ENCODE measurements around the gene TENM4.
"Not testable (repeated sequence)": the region's sequence is repeated elsewhere in the genome, so short reads cannot be mapped to it uniquely, and the experiment has no call there.

The TENM4 gene

DNA sequence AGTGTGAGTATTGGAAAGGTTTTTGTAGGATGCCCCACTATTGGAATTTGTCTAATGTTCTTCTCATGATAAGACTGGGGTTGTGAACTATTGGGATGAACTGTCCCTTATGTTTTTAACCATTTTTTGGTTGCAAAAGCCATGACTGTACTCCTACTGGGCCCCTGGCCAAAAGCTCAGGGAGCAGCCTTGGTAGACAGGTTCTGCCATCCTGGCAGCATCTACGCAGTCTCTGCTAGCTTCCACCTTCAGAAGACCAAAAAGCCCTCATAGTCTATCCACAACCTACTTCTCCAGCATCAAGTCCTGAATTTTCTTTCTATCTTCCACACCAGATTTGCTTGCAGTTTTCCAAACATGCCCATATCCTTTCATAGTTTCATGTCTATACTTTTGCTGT lies 211.8 kb downstream of the TENM4 start:
- Mint-ChIP-seq H3K4me1 (no peaks in the 10 kb centered on the region), H3K36me3 (ENCODE audit: insufficient read depth) (no peaks in the 10 kb centered on the region), H3K27me3 (no peaks in the 10 kb centered on the region), H3K4me3 (no peak overlapping the region), H3K27ac (ENCODE audit: low read depth) (no peak overlapping the region), H3K9me3 (peaks cover 6% of the 10 kb centered on the region)
- no peak for ATAC-seq (replicated peaks; ENCODE audit: extremely low read depth, poor library complexity, severe bottlenecking)
- no peak for DNase-seq (ENCODE audit: low spot score in 2 of 2)

DNA sequence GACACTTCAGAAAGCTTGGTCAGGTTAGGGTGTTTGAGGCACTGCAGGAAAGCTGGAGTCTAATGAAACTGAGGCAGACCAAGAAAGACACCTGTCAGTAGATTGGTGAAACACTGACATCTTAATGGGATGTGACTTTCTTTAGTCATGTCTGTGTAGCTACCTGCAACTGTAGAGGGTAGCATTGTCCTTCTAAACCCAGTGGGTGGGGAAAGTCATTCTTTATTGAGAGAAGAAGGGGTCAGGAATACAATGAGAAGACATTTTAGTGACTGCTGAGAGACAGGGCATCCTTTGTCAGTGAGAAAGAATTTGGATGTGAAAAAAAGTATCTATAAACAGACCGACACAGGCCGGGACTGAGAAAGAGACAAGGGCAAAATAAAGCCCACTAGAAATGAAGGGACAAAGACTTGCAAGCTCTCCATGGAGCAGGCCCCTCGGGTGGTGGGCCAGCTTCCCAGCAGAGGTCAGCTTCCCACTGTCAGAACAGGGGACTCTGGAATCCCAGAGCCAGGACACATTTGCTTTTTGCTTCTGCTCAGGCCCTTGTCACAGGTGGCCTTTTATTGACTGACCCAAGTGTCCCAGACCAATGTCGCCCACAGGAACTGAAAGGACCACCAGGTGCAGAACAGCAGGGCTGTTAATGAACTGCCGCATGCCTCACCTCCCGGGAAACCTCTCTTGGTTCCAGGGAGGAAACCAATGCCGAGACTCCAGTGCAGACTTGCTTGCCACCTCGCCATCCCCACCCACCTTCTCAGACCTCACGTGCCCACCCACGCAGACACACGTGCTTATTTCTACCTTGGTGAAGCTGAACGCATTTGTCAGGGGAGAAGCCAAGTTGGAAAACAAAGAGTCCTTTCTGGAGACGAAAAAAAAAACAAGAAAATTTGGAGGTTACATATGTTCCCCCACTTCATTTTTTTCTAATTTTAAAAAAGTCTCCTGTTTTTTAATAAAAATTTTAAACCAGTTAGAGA lies 212.8 kb downstream of the TENM4 start:
- H3K9me3 Mint-ChIP-seq, result peaks cover 2% of the 10 kb centered on the region
- no peak overlapping the region for H3K27ac Mint-ChIP-seq (ENCODE audit: low read depth)
- no peak overlapping the region for H3K4me3 Mint-ChIP-seq
- no peaks in the 10 kb centered on the region for H3K27me3 Mint-ChIP-seq
- no peaks in the 10 kb centered on the region for H3K36me3 Mint-ChIP-seq (ENCODE audit: insufficient read depth)
- H3K4me1 Mint-ChIP-seq, result no peaks in the 10 kb centered on the region
- DNase-seq (ENCODE audit: low spot score in 2 of 2), result no peak
- no peak for ATAC-seq (replicated peaks; ENCODE audit: extremely low read depth, poor library complexity, severe bottlenecking)

- no peak overlapping the region for H3K4me3 Mint-ChIP-seq
Measured at GRCh38 chr11:79227308-79227707, 213.5 kb downstream of the TENM4 start.

GRCh38 chr11:79226126-79226525 lies 214.7 kb downstream of the TENM4 start:
- Mint-ChIP-seq H3K27me3 (no peaks in the 10 kb centered on the region), H3K36me3 (ENCODE audit: insufficient read depth) (no peaks in the 10 kb centered on the region), H3K4me1 (no peaks in the 10 kb centered on the region), H3K27ac (ENCODE audit: low read depth) (no peak overlapping the region), H3K9me3 (peaks cover 12% of the 10 kb centered on the region), H3K4me3 (no peak overlapping the region)
- no peak for DNase-seq (ENCODE audit: low spot score in 2 of 2)
- ATAC-seq (replicated peaks; ENCODE audit: extremely low read depth, poor library complexity, severe bottlenecking), result no peak

More at GRCh38 chr11:79227308-79227707, 213.5 kb downstream of the TENM4 start:
- Mint-ChIP-seq H3K27me3 (no peaks in the 10 kb centered on the region), H3K9me3 (peaks cover 6% of the 10 kb centered on the region), H3K4me1 (no peaks in the 10 kb centered on the region), H3K27ac (ENCODE audit: low read depth) (no peak overlapping the region), H3K36me3 (ENCODE audit: insufficient read depth) (no peaks in the 10 kb centered on the region)
- DNase-seq (ENCODE audit: low spot score in 2 of 2) (no peak), ATAC-seq (replicated peaks; ENCODE audit: extremely low read depth, poor library complexity, severe bottlenecking) (no peak)

GRCh38 chr11:79222163-79222562 lies 218.7 kb downstream of the TENM4 start:
- not testable (repeated sequence) for H3K36me3 Mint-ChIP-seq (ENCODE audit: insufficient read depth); H3K4me3 Mint-ChIP-seq; H3K4me1 Mint-ChIP-seq; DNase-seq (ENCODE audit: low spot score in 2 of 2); ATAC-seq (replicated peaks; ENCODE audit: extremely low read depth, poor library complexity, severe bottlenecking); H3K27me3 Mint-ChIP-seq; H3K27ac Mint-ChIP-seq (ENCODE audit: low read depth)
- H3K9me3 Mint-ChIP-seq, result peaks cover 19% of the 10 kb centered on the region

DNA sequence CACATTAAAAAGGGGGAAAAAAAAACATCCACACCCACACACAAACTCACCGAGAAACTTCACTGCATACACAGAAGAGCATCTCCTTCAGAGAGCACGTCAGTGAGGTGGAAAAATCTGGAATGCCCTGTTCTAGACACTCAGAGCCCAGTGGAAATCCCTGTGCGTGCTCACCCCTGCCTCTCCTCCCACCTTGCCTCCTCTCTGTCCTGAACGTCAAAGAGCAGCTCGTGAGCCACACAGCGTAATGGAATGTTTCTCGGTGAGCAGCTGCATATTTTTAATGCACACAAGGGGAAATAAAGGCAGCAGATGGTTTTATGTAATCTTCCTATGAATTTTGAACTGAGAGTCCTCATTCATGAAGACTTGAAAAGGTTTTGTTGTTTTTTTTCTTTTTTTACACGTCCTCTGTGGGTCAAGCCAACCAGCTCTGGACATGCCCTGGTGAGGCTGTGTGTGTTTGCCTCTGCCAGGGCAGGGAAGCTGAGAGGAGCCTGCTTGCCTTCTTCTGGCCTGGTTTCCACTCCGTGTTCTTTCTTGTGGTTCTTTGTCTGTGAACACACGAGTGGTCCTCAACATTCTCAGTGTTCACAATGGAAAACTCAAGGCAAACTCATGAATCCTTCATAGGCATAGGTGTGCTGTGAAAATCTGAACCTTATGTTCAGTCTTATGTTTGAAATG lies 219.2 kb downstream of the TENM4 start:
- H3K4me3 Mint-ChIP-seq, result no peak overlapping the region
- no peak for ATAC-seq (replicated peaks; ENCODE audit: extremely low read depth, poor library complexity, severe bottlenecking)

GRCh38 chr11:79220171-79220570 lies 220.7 kb downstream of the TENM4 start:
- ATAC-seq (replicated peaks; ENCODE audit: extremely low read depth, poor library complexity, severe bottlenecking) (no peak), DNase-seq (ENCODE audit: low spot score in 2 of 2) (no peak)
- Mint-ChIP-seq H3K9me3 (peaks cover 22% of the 10 kb centered on the region), H3K36me3 (ENCODE audit: insufficient read depth) (no peaks in the 10 kb centered on the region), H3K4me1 (no peaks in the 10 kb centered on the region), H3K27me3 (no peaks in the 10 kb centered on the region), H3K4me3 (no peak overlapping the region), H3K27ac (ENCODE audit: low read depth) (no peak overlapping the region)

More for the DNA sequence above, 219.2 kb downstream of the TENM4 start:
- no peaks in the 10 kb centered on the region for H3K27me3 Mint-ChIP-seq
- H3K27ac Mint-ChIP-seq (ENCODE audit: low read depth), result no peak overlapping the region
- H3K4me1 Mint-ChIP-seq, result no peaks in the 10 kb centered on the region
- peaks cover 19% of the 10 kb centered on the region for H3K9me3 Mint-ChIP-seq
- no peak for DNase-seq (ENCODE audit: low spot score in 2 of 2)
- no peaks in the 10 kb centered on the region for H3K36me3 Mint-ChIP-seq (ENCODE audit: insufficient read depth)

GRCh38 chr11:79219186-79220045 lies 221.4 kb downstream of the TENM4 start:
- no peaks in the 10 kb centered on the region for H3K4me1 Mint-ChIP-seq

GRCh38 chr11:79212741-79213190 lies 228.1 kb downstream of the TENM4 start:
- Mint-ChIP-seq H3K27me3 (no peaks in the 10 kb centered on the region), H3K4me3 (no peak overlapping the region), H3K9me3 (peaks cover 6% of the 10 kb centered on the region), H3K4me1 (no peaks in the 10 kb centered on the region), H3K36me3 (ENCODE audit: insufficient read depth) (no peaks in the 10 kb centered on the region), H3K27ac (ENCODE audit: low read depth) (no peak overlapping the region)
- DNase-seq (ENCODE audit: low spot score in 2 of 2) (no peak), ATAC-seq (replicated peaks; ENCODE audit: extremely low read depth, poor library complexity, severe bottlenecking) (no peak)

More at GRCh38 chr11:79219186-79220045, 221.4 kb downstream of the TENM4 start:
- Mint-ChIP-seq H3K36me3 (ENCODE audit: insufficient read depth) (no peaks in the 10 kb centered on the region), H3K27ac (ENCODE audit: low read depth) (no peak overlapping the region), H3K9me3 (peaks cover 25% of the 10 kb centered on the region), H3K4me3 (no peak overlapping the region), H3K27me3 (no peaks in the 10 kb centered on the region)
- no peak for DNase-seq (ENCODE audit: low spot score in 2 of 2)
- no peak for ATAC-seq (replicated peaks; ENCODE audit: extremely low read depth, poor library complexity, severe bottlenecking)

- Mint-ChIP-seq H3K9me3 (no peaks in the 10 kb centered on the region), H3K36me3 (ENCODE audit: insufficient read depth) (no peaks in the 10 kb centered on the region), H3K4me3 (no peak overlapping the region), H3K4me1 (no peaks in the 10 kb centered on the region), H3K27me3 (no peaks in the 10 kb centered on the region), H3K27ac (ENCODE audit: low read depth) (no peak overlapping the region)
- no peak for DNase-seq (ENCODE audit: low spot score in 2 of 2)
- no peak for ATAC-seq (replicated peaks; ENCODE audit: extremely low read depth, poor library complexity, severe bottlenecking)
Measured at GRCh38 chr11:79209540-79210266, 231.1 kb downstream of the TENM4 start.

GRCh38 chr11:79208126-79208525 lies 232.7 kb downstream of the TENM4 start:
- Mint-ChIP-seq H3K36me3 (ENCODE audit: insufficient read depth) (no peaks in the 10 kb centered on the region), H3K4me3 (no peak overlapping the region), H3K27me3 (no peaks in the 10 kb centered on the region), H3K4me1 (no peaks in the 10 kb centered on the region), H3K27ac (ENCODE audit: low read depth) (no peak overlapping the region), H3K9me3 (no peaks in the 10 kb centered on the region)
- ATAC-seq (replicated peaks; ENCODE audit: extremely low read depth, poor library complexity, severe bottlenecking) (no peak), DNase-seq (ENCODE audit: low spot score in 2 of 2) (no peak)

DNA sequence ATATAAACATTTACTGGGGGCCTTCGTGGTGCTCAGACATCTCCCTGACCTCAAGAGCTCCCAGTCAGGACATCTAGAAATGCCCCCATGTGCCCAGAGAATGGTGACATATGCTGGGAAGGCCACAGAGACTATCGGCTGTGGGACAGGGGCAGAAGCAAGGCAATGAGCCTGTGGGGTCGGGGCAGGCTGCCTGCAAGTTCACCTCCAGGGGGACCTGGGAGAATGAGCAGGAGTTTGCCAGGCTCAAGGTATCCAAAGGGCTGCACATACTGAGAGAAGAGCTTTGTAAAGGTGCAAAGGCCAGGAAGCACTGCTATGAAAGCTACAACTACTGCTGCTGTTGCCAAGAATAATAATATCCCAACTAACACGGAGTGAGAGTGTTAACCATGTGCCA lies 233.9 kb downstream of the TENM4 start:
- no peaks in the 10 kb centered on the region for H3K36me3 Mint-ChIP-seq (ENCODE audit: insufficient read depth)
- ATAC-seq (replicated peaks; ENCODE audit: extremely low read depth, poor library complexity, severe bottlenecking), result no peak
- no peak overlapping the region for H3K27ac Mint-ChIP-seq (ENCODE audit: low read depth)
- DNase-seq (ENCODE audit: low spot score in 2 of 2), result no peak
- no peak overlapping the region for H3K4me3 Mint-ChIP-seq
- H3K9me3 Mint-ChIP-seq, result no peaks in the 10 kb centered on the region
- no peaks in the 10 kb centered on the region for H3K27me3 Mint-ChIP-seq
- no peaks in the 10 kb centered on the region for H3K4me1 Mint-ChIP-seq

All from central memory CD8-positive, alpha-beta T cell (primary cell).